ENCODE measurements around the gene CDH19.

The CDH19 gene, protein sequence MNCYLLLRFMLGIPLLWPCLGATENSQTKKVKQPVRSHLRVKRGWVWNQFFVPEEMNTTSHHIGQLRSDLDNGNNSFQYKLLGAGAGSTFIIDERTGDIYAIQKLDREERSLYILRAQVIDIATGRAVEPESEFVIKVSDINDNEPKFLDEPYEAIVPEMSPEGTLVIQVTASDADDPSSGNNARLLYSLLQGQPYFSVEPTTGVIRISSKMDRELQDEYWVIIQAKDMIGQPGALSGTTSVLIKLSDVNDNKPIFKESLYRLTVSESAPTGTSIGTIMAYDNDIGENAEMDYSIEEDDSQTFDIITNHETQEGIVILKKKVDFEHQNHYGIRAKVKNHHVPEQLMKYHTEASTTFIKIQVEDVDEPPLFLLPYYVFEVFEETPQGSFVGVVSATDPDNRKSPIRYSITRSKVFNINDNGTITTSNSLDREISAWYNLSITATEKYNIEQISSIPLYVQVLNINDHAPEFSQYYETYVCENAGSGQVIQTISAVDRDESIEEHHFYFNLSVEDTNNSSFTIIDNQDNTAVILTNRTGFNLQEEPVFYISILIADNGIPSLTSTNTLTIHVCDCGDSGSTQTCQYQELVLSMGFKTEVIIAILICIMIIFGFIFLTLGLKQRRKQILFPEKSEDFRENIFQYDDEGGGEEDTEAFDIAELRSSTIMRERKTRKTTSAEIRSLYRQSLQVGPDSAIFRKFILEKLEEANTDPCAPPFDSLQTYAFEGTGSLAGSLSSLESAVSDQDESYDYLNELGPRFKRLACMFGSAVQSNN

DNA sequence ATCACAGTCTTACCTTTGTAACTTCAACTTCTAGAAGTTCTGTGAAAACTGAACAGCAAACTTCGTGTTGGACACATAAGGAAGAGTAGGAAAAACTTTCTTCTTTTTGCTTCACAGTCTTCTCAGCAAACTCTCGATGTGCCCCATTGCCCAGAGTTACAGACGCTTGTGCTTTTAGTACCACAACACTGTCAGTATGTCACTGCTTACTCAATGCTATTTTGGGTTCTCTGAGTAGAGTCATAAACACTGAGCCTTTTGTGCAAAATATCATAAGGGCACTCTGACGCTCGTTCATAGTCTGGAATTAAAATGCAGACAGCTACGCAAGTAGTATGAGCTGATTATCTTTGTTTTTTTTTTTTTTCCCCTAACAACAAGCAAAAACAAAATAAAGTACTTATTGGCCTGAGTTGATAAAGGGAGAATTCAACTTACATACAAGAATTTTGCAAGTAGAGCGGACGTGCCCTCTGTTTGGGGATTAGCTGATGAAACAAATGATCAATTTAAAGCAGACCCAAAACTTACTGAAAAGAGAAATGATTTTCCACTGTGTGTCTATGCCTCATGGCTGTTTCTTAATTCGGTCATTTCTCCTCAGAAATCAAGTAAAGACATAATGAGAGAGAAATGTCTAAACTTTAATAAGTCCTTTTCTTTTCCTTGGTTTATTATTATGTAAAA, at the start of gene CDH19:
Gene CDH19 (minus strand): TSS at position 150 of the 687 bp plus-strand sequence. CDS start 31,886 bp downstream, outside the sequence.
- no peak for DNase-seq

DNA sequence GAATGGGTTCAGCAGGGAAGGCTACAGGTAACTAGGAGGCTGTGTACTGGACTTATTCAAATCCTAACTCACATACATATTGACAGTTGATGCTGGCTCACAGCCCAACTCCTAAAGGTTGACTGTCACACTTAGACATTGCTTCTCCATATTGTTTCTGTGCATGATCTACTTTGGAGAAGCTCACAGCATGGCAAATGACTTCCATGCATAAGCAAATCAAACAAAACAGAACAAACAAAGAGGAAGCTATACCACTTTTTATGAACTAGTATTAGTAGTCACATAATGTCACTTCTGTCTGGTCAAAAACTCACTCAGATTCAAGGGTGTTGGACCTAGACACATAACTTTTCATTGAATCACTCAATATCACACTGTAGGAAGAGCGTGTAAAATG, 43.8 kb upstream of the CDH19 start:
- DNase-seq: no peak

DNA sequence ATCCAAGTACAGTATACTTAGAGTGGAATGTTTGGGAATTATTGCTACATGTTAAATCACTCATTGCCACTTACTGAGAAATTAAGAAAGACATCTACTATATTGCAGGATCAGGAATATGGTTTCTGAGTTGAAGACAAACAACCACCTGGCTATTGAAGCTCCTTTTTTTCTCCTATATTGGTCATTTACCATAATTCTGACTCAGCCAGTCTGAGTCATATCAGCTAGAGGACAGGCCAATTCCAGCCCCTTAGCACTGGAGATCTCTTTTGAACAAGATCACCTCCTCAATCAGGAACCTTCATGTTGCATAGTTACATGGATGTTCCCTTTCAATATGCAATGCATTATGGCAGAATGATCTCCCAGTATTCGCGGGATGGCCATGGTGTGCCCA, 42.7 kb upstream of the CDH19 start:
- no peak for DNase-seq

DNA sequence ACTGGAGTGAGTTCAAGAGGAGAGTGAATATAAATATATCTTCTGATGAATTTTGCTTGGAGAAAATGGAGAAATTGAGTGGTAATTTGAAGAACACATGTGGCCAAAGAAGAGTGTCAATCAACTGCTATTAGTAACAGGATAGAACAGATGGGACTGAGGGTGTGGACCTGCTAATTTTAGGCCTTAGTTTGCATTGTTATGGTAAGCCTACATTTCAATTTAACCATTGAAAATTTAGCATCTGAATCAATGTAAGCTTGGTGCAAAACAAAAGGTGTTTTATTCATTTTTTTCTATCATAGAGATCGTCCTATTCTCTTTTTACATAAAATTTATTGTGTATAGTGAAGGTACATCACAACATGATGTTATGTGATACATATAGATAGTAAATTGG, 42.1 kb upstream of the CDH19 start:
- no peak for DNase-seq

DNA sequence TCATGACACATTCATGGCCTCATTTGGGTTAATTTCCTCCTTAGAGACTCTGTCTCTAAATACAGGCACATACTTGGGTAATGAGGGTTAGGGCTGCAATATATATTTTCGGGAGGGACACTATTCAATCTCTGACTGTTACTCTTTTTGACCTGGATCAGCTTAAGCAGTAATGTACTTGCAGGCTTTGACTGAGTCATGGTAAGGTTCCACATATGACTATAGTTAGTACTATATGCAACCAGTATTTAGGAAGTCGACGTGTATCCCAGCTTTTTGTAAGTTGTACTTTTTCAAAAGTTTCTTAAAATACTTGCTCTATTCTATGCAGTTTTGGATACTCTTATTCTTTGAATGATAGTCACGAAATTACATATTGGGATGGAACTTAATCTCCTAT, 37.2 kb upstream of the CDH19 start:
- no peak for DNase-seq

DNA sequence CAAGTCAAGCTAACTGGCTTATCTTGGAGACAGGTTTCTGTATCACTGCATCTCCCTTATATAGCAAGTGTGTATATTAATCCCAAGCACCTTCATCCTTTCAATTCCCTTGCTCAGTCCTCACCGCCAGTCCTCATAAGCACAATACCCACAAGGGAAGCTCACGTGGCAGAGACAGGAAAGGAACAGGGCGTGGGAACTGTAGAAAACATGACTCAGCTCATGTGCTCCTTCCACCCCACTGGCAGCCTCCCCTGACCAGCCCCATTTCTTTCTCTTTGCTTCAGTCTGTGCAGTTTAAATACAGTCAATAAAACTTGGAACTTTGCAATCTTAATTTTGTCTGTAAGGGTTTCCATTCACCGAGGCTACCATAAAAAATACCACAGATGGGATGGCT, 36.5 kb upstream of the CDH19 start:
- DNase-seq: no peak

DNA sequence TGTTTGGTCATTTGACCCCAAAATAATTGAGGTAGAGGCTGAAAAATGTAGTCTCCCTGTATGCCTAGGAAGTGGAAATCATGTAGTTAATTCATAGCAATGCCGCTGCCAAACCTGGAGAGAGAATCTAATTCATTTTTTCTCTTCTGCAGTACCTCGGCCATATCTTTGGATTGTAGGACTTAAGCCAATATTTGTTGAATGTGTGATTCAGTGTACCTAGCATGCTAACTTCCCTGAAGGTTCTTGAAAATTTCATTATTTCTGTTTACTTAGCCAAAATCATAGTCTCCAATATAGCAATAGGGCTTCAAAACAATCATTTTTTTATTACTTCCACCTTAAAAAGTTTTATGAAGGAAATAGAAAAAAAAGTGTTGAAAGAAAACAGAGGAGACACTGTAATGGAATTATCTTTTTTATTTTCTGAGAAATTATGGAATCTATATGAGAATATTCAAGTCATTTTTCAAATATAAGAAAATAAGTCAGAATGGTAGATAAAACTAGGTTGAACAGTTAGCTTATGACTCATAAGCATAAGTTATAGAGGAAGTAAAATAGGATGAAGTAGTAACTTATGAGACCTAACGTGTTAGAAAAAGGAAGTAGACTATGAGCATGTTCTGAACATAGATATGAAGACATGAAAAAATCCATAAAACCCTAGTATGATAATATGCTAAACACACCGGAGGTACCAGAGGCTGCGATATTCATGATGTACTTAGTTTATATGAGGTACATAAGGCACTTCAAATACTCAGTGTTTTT, 35.2 kb upstream of the CDH19 start:
- DNase-seq: no peak

DNA sequence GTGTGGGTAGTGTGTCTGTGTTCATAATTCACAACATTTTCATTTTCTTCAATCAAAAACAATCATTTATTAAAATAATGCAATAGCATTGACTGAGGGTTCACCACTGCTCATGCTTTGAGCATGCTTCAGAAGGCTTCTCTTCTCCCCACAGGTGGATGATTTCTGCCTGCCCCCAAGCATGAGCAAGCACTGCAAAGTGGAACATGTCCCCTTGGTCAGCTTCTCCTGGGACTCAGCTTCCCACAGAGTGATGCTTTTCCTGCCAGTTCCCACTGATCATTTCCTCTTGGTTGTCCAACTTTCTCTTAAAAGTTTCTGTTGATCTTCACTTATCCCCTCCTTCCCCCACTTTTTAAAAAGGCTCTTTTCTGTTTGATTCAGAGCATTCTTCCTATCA, 31.5 kb upstream of the CDH19 start:
- DNase-seq: no peak

DNA sequence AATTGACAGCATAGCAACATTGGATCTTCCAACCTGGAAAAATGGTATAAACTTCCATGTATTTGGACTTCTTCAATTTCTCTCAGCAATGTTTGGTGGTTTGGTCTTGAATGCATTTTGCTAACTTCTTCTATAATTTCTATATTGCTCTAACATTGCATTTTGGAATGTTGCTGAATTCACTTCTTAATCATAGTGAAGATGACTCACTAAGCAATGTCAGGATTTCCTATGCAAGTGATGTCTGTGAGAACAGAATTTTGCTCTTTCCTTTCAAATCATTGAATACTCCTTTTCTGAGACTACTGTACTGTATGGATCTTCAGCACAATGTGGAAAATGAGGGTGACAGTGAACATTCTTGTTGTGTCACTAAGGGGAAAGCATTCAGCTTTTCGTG, 28.9 kb upstream of the CDH19 start:
- DNase-seq: no peak

DNA sequence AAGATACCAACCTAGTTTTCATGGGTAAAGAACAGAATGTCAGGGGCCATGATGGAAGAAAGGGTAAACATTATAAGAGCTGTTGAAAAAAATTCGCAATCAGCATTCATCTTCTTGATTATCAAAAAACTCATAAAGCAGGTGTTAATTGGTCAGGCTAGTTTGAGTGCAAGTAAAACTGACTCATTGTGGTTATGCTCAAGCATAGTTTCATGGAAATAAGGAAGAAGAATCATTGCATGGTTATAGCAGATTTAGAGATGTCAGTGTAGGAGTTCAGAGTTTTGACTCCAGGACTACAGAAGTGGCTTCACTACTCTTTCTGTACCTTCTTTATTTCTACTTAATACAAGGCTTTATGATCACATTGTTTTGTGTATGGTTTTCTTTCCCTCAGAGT, 26.9 kb upstream of the CDH19 start:
- DNase-seq: no peak

DNA sequence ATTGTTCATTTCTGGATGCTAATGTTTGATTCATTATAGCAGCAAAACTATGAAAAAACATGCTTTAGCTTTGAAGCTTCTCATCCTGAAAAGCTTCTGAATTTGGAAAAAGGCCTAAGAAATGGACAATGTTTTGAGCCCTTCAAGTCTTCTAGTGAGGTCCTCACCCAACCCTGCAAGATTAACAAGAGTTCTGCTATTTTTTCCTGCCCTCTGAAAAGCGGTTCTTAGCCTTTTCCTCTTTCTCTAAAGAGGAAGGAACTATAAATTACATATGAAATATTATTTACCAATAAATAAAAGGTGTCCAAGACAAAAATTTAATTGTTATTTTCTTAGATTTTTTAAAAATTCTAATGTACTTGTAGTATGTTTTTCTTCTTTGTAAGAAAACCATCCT, 19.9 kb upstream of the CDH19 start:
- no peak for DNase-seq

DNA sequence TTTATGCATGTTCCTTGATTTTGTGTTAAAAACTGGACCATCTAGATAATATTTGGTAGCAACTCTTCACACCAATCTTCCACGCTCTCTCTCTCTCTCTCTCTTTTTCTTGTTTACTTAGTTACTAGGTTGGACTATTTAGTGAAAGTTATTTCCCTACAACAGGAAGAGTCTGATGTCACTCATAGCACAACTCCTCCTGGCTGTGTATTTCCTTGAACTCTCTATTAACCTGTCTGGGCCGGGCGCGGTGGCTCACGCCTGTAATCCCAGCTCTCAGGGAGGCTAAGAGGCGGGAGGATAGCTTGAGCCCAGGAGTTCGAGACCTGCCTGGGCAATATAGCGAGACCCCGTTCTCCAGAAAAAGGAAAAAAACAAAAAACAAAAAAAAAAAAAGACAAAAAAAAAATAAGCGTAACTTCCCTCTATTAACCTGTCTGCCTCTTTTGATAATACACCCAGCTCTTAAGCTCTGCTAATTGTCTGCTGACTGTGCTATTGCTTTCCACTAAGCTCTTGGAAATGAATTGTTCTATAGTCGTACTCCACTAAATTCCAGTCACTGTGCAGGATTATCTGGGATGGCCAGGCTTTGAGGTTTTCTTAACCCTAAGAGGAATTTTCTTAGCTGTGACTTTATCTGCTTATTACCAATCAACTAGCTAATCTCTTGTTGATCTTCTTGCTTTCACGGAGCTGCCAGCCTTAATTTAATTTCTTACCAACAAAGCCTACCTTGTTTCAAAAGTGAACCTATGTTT, 18.1 kb upstream of the CDH19 start:
- DNase-seq: no peak

DNA sequence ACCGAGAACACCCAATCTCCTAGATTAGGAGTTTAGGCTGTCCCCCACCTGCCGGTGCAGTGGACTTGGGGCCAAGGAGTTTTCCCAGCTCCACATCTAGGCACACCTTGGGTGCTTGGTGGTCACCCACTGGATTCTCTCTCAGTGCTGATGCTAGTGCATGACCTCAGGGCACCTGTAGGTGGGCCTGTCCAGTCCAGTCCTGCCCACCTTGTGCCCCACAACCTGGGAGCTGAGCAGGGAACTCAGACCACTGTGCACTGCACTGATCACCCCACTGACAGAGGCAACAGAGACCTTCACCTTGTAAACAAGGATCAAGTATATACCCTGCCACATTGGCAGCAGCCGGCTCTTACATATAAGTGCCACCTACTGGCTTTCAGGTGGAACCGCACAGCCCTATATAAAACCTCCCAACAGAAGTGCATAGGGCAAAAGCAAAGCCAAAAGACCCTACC, 12.7 kb upstream of the CDH19 start:
- DNase-seq: no peak

DNA sequence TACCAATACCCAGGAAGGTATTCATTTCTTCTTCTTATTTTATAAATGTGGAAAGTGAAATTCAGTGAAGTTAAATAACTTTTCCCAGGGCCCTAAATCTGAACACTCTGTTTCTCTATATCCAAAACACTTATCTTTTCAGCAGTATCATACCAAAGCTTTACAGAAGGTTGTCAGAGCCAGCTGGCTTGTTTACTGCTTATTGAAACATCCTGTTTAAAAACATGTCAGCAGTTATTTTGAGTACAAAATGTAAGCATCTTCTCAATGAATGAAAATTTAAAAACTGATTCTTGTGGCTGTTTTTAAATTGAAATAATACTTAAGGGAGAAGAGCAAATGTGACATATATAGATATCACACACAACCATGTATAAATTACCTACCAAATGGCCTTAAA, 11.3 kb upstream of the CDH19 start:
- DNase-seq: no peak

DNA sequence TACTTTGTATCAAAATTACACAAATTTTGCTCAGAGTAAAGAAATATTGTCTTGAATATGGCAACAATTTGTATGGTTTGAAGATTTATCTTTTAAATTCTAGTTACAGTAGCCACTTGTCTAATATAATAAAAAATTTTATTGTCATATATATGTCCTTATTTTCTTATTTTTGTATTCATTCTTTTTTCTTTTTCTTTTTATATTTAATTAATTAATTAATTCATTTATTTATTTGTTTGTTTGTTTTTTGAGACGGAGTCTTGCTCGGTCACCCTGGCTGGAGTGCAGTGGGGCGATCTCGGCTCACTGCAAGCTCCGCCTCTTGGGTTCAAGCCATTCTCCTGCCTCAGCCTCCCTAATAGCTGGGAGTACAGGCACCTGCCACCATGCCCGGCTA, 3.7 kb upstream of the CDH19 start:
- no peak for DNase-seq

DNA sequence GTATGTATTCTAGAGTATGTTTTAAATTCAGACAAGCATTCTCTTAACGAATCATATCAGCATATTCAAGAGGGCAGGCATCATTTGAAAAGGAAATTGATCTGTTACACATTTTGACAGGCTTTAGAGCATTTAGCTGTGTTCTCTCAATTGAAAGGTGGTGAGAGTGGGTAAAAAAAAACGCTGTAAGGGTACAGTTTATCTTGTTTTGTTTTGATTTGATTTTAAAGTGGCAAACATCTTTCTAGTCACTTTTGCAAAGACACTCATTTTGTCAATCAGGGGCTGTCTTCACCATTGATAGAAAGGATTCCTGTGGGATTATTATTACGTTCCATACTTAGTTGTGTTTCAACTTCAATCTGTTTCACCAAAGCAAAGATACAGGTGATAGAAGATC, 2.2 kb downstream of the CDH19 start:
- no peak for DNase-seq

DNA sequence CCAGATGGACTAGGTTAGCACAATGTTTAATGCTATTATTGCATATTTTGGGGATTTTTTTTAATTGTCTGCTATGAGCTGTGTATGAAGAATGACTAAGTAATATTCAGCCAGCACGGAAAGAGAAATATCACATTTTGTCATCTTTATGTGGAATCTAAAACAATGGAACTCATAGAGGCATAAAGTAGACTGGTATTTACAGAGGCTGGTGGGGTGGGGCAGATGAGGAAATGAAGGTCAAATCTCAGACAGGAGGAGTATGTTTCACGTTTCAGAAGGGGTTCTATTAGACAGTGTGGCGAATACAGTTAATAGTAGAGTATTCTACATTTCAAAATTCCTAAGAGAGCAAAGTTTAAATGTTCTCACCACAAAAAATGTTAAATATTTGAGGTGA, 4.7 kb downstream of the CDH19 start:
- no peak for DNase-seq

DNA sequence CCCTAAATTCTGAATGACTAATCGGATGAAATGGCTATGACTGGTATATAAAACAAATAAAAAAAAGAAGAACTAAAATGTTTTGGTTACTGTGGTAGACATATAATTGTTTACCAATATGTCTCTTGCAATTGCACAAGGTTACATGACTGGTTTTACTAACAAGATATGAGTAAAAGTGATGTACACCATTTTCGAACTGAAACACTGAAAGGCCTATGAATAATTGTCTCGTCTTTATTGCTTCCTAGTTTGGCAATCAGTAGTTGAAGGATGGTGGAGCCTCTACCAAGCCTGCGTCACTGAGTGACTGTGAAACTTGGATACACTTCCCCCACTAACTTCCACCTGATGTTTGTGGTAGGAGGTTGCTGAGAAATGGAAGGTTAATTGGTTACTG, 16.5 kb downstream of the CDH19 start:
- DNase-seq: no peak

DNA sequence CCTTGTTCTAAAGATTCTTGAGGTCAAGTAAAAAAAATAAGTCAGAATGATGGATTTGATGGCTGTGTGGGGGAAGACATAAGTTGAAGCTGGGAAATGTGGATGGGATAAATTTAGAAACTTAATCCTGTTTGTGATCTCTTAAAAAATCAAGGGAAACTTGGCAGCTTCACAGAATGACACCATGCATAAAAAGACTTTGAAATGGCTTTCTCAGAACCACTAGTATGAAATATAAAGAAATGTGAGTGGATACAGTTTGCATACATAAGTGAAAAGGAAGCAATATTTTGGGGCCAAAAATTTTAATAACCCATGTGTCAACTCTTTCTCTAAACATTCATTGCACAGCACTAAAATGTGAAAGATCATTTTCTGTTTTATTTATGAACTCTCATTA, 21.7 kb downstream of the CDH19 start:
- DNase-seq: no peak

DNA sequence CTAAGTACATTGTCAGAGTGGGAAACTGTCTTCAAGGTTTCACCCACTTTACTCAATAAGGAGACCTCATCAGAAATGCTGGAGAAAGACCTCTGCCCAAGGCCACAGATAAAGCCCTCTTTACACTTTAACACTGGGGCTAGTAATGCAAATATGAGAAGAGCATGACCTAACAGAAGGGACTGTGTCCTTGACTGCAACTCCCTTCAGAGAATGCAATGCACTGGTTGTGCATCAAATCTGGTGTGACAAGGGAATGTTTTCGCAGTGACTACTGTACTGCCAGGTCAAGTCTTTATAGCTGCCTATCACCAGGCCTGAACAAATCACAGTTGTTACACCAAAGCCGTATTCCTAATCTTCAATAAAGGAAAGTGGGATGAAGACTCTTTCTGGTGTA, 28.6 kb downstream of the CDH19 start:
- DNase-seq: no peak

DNA sequence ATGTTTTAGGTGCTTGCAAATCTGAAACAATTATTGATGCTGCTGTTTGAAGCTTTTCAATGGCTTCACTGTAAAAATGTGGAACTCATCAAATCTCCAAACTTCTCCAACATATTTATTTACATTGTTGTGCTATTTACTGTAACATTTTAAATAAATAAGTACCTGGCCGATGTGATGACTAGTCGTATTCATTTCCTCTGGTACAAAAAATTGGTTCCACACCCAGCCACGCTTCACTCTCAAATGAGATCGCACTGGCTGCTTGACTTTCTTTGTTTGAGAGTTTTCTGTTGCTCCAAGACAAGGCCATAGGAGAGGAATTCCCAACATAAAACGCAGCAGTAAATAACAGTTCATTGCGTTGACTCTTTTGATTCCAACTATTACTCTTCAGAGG, 32.0 kb downstream of the CDH19 start:
- no peak for DNase-seq

DNA sequence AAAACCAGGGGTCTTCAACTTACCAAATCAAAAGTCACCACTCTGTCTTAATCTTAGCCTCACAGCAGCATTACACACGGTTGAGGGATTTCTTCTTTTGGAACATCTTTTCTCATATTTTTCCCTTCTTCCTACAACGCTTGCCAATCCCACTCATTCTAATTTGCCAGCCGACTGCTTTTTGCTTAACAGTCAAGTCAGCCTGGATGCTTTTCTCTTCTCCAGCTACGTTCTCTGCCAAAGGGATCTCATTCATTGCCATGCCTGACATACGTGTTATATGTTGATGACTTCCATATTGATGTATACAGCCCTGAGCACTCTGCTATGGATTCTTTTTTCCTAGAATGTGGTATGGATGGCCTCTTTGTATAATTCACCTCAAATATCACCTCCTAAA, 37.3 kb downstream of the CDH19 start:
- no peak for DNase-seq

Measured in activated CD4-positive, alpha-beta T cell treated with anti-CD3 and anti-CD28 coated beads, Interleukin-2, amount 50 U/mL, for 1 hour (primary cell).